HG03520 (cell line): ENCODE data around the gene ACSL3.

Experiments used
- ATAC-seq: cut with Tn5 transposase; IDR thresholded peaks from one replicate; pipeline ENCODE4 v1.9.1; 2021; ENCODE audit warnings: mild to moderate bottlenecking, moderate library complexity; ENCODE audit not compliant: unreplicated experiment

ACSL3 gene

GRCh38 chr2:222878877-222879603 lies 18.2 kb downstream of the ACSL3 start:
- no peak for ATAC-seq

- no peak for ATAC-seq
Observed at GRCh38 chr2:222879604-222879933, 18.7 kb downstream of the ACSL3 start.

DNA sequence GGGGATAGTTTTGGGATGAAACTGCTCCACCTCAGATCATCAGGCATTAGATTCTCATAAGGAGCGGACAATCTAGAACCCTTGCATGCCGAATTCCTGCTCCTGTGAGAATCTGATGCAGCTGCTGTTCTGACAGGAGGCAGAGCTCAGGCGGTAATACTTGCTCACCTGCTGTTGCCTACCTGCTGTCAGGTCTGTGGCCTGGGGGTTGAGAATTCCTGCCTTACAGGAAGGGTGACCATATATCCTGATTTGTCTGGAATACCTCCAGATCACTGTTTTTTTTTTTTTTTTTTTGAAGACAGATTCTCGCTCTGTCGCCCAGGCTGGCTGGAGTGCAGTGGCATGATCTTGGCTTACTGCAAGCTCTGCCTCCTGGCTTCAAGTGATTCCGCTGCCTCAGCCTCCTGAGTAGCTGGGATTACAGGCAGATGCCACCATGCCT lies 21.7 kb downstream of the ACSL3 start:
- no peak for ATAC-seq

GRCh38 chr2:222883420-222883819 lies 22.6 kb downstream of the ACSL3 start:
- no peak for ATAC-seq

GRCh38 chr2:222884114-222884771 lies 23.4 kb downstream of the ACSL3 start:
- ATAC-seq = no peak

DNA sequence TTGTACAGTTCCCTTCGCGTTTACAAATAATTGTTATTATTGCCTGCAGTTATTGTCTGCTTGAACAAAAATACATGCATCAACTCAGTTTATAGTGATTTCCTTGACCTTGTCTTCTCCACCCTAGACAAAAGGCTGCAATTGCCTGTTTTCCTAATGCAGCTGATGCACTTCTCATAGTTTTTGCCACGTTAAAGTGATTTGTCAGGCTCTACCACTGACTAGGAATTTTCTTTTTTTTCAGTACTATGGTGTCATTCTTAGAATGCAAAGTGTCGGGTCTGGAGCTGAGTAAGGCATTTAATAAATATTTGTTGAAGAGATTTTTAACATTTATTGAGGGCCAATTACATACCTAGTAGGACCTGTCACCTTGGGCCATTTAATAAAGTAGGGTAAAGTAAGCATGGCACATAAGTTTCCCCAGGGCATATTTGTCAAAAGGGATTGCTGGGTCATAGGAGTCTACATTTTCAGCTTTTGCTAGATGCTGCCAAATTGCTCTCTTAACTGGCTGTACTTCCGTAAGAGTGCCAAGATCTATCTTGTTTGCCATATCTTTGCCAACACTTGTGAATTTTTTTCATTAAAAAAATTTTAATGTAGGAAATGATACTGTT lies 24.1 kb downstream of the ACSL3 start:
- no peak for ATAC-seq

DNA sequence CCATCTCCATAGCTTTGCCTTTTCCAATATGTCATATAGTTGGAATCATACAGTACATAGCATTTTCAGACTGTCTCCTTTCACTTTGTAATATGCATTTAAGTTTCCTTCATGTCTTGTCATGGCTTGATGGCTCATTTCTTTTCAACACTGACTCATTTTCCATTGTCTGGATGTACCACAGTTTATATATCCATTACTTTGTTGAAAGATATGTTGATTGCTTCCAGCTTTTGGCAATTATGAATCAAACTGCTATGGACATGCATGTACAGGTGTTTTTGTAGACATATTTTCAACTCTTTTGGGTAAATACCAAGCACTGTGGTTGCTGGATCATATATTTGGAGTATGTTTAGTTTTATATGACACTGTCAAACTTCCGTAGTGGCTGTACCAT lies 26.3 kb downstream of the ACSL3 start:
- no peak for ATAC-seq

- ATAC-seq = no peak
Observed at GRCh38 chr2:222888716-222889115, 27.9 kb downstream of the ACSL3 start.

- no peak for ATAC-seq
Observed at GRCh38 chr2:222891890-222892289, 31.1 kb downstream of the ACSL3 start.

DNA sequence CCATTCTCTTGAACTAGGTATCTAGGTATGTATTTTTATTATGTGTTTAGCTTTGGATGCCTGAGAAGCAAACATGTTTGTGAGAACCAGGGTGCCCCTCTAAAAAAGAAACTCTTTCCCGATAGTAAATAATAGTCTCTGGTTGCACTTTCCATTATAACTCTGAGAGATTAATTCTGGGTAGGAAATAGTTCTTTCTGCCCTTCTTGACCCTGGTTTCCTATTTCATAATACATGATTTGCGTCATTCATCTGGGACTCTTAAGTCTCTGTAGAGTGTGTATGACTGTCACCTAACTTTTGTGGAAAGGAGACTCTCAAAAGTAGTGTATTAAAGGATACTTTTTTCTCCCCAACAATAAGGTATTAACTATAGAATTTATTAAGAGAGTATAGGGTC lies 31.5 kb downstream of the ACSL3 start:
- ATAC-seq = no peak

GRCh38 chr2:222892761-222893160 lies 31.9 kb downstream of the ACSL3 start:
- no peak for ATAC-seq

DNA sequence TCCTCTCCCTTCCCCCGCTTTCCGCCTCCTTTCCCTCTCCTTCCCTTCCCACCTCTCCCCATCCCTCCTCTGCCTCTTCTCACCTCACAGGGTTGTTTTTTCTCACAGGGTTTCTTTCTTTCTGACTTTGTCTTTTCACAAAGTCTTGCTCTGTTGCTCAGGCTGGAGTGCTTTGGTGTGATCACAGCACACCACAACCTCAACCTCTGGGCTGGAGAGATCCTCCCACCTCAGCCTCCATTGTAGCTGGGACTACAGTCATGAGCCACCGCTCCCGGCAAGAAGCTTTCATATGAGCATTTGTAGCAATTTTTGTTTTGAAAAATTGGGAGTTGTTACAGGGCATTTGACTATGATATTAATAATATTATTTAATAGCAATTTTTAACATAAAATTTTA lies 32.9 kb downstream of the ACSL3 start:
- ATAC-seq = no peak

DNA sequence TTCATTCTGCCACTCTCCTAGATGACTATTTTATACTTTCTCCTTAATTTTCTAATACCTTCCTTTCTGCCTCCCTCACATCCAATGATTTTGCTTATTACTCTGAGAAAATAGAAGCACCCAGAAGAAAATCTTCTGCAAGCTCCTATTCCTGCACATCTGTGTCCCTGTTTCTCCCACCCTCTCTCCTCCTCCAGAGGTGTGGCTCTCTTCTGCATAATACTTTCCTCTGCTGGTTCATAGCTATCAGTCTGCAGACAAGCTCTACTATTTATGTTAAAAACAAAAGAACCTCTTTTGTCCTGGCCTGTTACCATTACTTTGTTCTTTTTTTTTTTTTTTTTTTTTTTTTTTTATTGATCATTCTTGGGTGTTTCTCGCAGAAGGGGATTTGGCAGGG lies 34.3 kb downstream of the ACSL3 start:
- ATAC-seq = no peak

DNA sequence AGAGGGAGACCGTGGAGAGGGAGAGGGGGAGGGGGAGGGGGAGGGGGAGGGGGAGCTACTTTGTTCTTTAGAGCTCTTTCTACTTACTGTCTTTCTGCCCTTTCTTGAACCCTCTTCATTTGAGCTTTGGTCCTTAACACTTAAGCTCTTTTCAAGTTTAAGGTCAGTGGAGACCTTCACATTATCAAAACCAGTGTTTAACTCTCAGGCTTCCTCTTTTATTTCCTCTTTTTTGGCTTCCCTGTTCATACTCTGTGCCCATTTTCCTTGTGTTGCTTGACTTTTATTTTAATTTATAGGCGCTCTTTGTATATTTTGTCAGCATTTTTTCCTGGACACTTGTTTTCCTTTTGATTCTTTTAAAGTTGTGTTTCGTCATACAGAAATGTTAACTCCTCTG lies 37.1 kb downstream of the ACSL3 start:
- no peak for ATAC-seq

GRCh38 chr2:222899413-222900181 lies 38.8 kb downstream of the ACSL3 start:
- ATAC-seq = no peak

DNA sequence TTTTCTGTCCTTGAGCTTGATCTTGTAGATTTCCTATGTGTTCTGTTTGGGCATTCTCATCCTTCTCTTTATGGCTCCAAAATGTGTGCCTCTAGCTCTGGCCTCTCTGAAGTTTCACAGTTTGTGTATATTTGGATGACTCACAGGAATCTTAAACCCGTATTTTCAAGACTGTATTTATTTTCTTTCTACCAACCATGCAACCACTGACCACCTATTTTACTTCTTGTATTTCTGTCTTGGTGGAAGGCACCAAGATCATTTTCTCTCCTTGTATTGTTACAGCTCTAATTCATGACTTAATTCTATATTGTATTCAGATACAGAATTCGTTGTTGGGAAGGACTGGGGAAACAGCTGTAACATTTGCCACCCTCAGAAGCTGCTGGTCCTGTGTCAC lies 39.5 kb downstream of the ACSL3 start:
- ATAC-seq = no peak

DNA sequence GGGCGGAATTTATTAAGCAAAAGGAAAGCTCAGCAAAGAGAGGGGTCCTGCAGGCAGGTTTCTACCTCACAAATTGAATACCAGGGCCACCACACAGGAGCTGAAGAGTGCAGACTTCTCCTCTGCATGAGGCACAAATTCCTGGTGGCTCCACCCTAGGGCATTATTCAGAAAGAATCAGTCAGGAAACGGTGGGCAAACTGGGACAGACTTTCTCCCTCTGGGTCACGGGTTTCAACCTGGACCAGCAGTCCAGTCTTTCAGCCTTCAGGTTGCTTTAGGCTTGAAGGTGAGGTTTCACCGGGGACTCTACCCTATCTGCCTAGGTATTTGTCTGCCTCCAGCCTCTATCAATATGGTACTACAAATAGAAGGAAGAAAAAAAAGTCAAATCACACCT lies 41.8 kb downstream of the ACSL3 start:
- ATAC-seq = no peak

GRCh38 chr2:222903234-222904220 lies 42.7 kb downstream of the ACSL3 start:
- peak; percentile 85 for ATAC-seq

DNA sequence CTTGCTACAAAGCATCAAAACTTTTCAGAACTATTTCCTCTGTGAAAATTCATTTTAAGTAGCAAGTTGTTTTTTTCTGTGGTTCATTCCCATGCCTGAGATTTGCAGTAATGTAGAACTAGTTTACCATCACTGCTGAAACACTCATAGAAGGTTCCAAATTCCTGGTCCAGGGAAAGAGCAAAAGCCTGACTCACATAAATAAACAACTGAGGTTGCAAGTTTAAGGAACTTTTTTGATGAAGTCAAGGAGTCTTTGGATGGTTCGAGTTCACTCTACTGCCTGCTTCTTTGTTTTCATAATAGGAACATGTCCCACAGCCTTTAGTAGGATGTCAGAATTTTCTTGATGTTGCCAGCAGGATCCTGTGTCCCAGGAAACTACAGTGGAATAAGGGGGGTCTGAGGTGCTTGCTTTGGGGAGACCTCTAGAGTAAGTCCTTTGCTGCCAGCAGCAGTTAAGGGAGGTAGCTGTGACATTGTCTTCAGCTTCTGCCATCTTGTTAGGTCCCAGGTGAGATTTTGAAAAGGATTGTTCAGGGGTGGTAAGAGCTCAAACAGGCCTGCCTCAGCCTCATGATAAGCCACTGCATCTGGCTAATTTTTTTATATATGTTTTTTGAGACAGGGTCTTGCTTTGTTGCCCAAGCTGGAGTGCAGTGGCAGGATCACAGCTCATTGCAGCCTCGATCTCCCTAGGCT lies 43.9 kb downstream of the ACSL3 start:
- ATAC-seq = no peak

- no peak for ATAC-seq
Observed at GRCh38 chr2:222907048-222907447, 46.2 kb downstream of the ACSL3 start.
